B cell (primary cell): Measurements from ENCODE around the gene ITGB6. TPM values are rescaled to one million over a fixed set of nuclear protein-coding genes. Genes with fewer than 3 reads are reported as not detected.

Experiments used
- ATAC-seq: fragments of 200-7000 bp; cut with Tn5 transposase; one replicate; pipeline ENCODE4 v1.10.0; 2021; ENCODE audit warnings: low read depth, mild to moderate bottlenecking, moderate number of reproducible peaks, moderate library complexity
- CTCF ChIA-PET: fragments of 350-600 bp; sonication (Branson Sonifier 250); formaldehyde crosslinking; loops from one replicate; lab custom pipeline; 2021; ENCODE audit warnings: antibody characterized with exemption, inconsistent platforms; lab: Charles Lee
- POLR2A ChIA-PET: fragments of 350-600 bp; sonication (Branson Sonifier 250); formaldehyde crosslinking; loops from one replicate; lab custom pipeline; 2021; ENCODE audit warnings: antibody characterized with exemption; lab: Charles Lee
- DNase-seq: peaks from one replicate; pipeline ENCODE4 v3.0.0; 2013
- H2AFZ ChIP-seq: 2 replicates; pipeline ENCODE4 v1.6.1; 2012; ENCODE audit warnings: mild to moderate bottlenecking, low read depth, low read length; ENCODE audit not compliant: insufficient read depth, poor library complexity, severe bottlenecking
- H3K27ac ChIP-seq, 2 donors: 1 replicate in 1 of 2; 2 replicates in 1 of 2; pipeline ENCODE4 v1.5.1; 2012 to 2013; ENCODE audit warnings: low read length in 2 of 2, mild to moderate bottlenecking in 2 of 2, moderate library complexity in 1 of 2
- H3K27me3 ChIP-seq, 4 experiments: fragments of 200-600 bp in 1 of 4; sonication (generic) in 1 of 4; replicated peaks in 1 of 4; 1 replicate in 2 of 4; 2 replicates in 2 of 4; pipeline versions ENCODE4 v1.6.1 to v1.7.0; 2013 to 2016; ENCODE audit warnings: low read length in 3 of 4, mild to moderate bottlenecking in 2 of 4, mixed read lengths in 1 of 4, moderate library complexity in 1 of 4; ENCODE audit not compliant: insufficient read depth in 4 of 4, control insufficient read depth in 3 of 4; ENCODE audit errors: control extremely low read depth in 1 of 4
- H3K36me3 ChIP-seq, 2 experiments: replicated peaks in 1 of 2; 1 replicate in 1 of 2; 2 replicates in 1 of 2; pipeline versions ENCODE4 v1.6.1 to v1.7.1; 2013; ENCODE audit warnings: low read length in 1 of 2; ENCODE audit not compliant: insufficient read depth in 2 of 2, control insufficient read depth in 1 of 2; ENCODE audit errors: control extremely low read depth in 1 of 2, extremely low read depth in 1 of 2
- H3K4me1 ChIP-seq, 2 donors: fragments of 200-600 bp in 1 of 2; sonication (generic) in 1 of 2; 1 replicate in 1 of 2; 2 replicates in 1 of 2; pipeline versions ENCODE4 v1.5.1 to v1.6.1; 2013 to 2017; ENCODE audit warnings: low read length in 2 of 2; ENCODE audit not compliant: control insufficient read depth in 2 of 2, insufficient read depth in 2 of 2
- H3K4me2 ChIP-seq: replicated peaks from 2 replicates; pipeline ENCODE3; 2012; ENCODE audit warnings: mild to moderate bottlenecking, low read depth, low read length; ENCODE audit not compliant: poor library complexity, severe bottlenecking
- H3K4me3 ChIP-seq, 5 experiments: fragments of 200-600 bp in 1 of 5; sonication (generic) in 1 of 5; 1 replicate in 3 of 5; 2 replicates in 2 of 5; pipeline versions ENCODE4 v1.5.1 to v1.7.0; 2011 to 2016; ENCODE audit warnings: low read length in 4 of 5, mild to moderate bottlenecking in 4 of 5, low read depth in 2 of 5, control low read depth in 1 of 5, moderate library complexity in 1 of 5; ENCODE audit not compliant: insufficient read depth in 1 of 5; ENCODE audit errors: control extremely low read depth in 1 of 5, extremely low read depth in 1 of 5
- H3K79me2 ChIP-seq: fragments of 200-600 bp; sonication (generic); one replicate; pipeline ENCODE4 v1.6.0; 2016; ENCODE audit warnings: low read length; ENCODE audit not compliant: control insufficient read depth, insufficient read depth
- H3K9ac ChIP-seq: fragments of 200-600 bp; sonication (generic); 2 replicates; pipeline ENCODE4 v1.6.1; 2017; ENCODE audit warnings: mild to moderate bottlenecking, low read length, moderate library complexity
- H3K9me3 ChIP-seq, 3 donors: one replicate each; pipeline versions ENCODE4 v1.6.1 to v1.7.1; 2013; ENCODE audit warnings: low read length in 2 of 3; ENCODE audit not compliant: control insufficient read depth in 2 of 3, insufficient read depth in 1 of 3; ENCODE audit errors: control extremely low read depth in 1 of 3
- H4K20me1 ChIP-seq: 2 replicates; pipeline ENCODE4 v1.6.0; 2012; ENCODE audit warnings: mild to moderate bottlenecking, low read length; ENCODE audit not compliant: insufficient read depth, control insufficient read depth, poor library complexity, severe bottlenecking
- H3K27ac Mint-ChIP-seq: one replicate; pipeline ENCODE4 v1.8.0; 2021; ENCODE audit warnings: mixed read lengths
- H3K27me3 Mint-ChIP-seq: one replicate; pipeline ENCODE4 v1.8.0; 2021; ENCODE audit warnings: mixed read lengths
- H3K4me1 Mint-ChIP-seq: one replicate; pipeline ENCODE4 v1.8.0; 2021; ENCODE audit warnings: mixed read lengths
- H3K4me3 Mint-ChIP-seq: one replicate; pipeline ENCODE4 v1.8.0; 2021; ENCODE audit warnings: mixed read lengths
- H3K9me3 Mint-ChIP-seq: one replicate; pipeline ENCODE4 v1.8.0; 2022; ENCODE audit warnings: mixed read lengths; ENCODE audit not compliant: insufficient read depth
- EZH2 ChIP-seq: IDR thresholded peaks from 2 replicates; pipeline ENCODE4 v1.6.1; 2012; ENCODE audit warnings: borderline replicate concordance, low read depth, mild to moderate bottlenecking, moderate library complexity, low read length; ENCODE audit not compliant: insufficient read depth, poor library complexity, severe bottlenecking
- WGBS: methylation state at CpG from one replicate; pipeline ENCODE4 v1.1.5; 2013; ENCODE audit warnings: missing lambda C conversion rate; ENCODE audit not compliant: insufficient coverage; 5-methylcytosine and 5-hydroxymethylcytosine counted together
- intact Hi-C: fragments of 100-400 bp; cut with micrococcal nuclease; formaldehyde crosslinking; loops from one replicate; pipeline ENCODE4 v1.10.0; 2022
- polyA plus RNA-seq: library from polyadenylated mRNA; depleted of rRNA; stranded (reverse); fragments of >200 nt; gene quantifications from 2 replicates; pipeline ENCODE4 v1.2.3, GENCODE V29; 2012
- total RNA-seq, 2 donors: library from RNA; stranded (reverse); fragments of 120-200 nt in 1 of 2; gene quantifications; 1 replicate in 1 of 2; 2 replicates in 1 of 2; pipeline versions ENCODE4 v1.2.3 to v1.2.4, GENCODE V29; 2013 to 2022
- TF ChIP-seq, protein P1 (sequence below): fragments of 200-600 bp; IDR thresholded peaks from one replicate; pipeline ENCODE4 v1.8.0; 2022; ENCODE audit warnings: antibody characterized with exemption, mild to moderate bottlenecking

ITGB6 gene
- total and polyA plus RNA-seq, 2 donors (not counting 1 experiment from before 2014, with no cell fraction given) = not detected

DNA sequence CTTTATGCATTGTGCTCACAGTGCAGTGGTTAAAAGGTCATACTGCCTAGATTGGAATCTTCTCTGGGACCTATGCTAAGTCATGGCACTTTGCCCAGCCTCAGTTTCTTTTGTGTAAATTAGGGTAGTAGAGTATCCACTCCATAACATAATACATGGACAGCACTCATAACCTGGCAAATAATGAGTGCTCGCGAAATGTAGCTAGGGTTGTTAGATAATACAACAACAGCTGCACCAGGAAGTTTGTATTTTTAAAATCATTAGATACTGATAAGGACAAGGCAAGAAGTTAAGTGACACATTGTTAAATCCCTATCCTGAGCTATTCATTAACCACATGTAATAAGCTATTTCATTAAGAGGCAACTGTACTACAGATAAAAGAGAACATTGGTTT, 123.8 kb downstream of the ITGB6 start:
- Histone ChIP-seq H3K9ac (no peak overlapping the region), H3K27me3 (no peaks in the 10 kb centered on the region), H3K9me3 (peaks cover 0 to 1% (median 0%) of the 10 kb centered on the region in 3 donors), H3K4me3 (no peak overlapping the region), H4K20me1 (no peaks in the 10 kb centered on the region), H3K4me2 (no peak overlapping the region), H3K4me1 (no peaks in the 10 kb centered on the region), H2AFZ (no peak overlapping the region), H3K27ac (no peak overlapping the region), H3K36me3 (no peaks in the 10 kb centered on the region), H3K79me2 (no peaks in the 10 kb centered on the region)
- Mint-ChIP-seq H3K4me1 (no peaks in the 10 kb centered on the region), H3K9me3 (no peaks in the 10 kb centered on the region), H3K27me3 (no peaks in the 10 kb centered on the region), H3K27ac (no peak overlapping the region), H3K4me3 (no peak overlapping the region)
- ATAC-seq (no peak), DNase-seq (no peak)
- no peak for TF ChIP-seq EZH2
- TF ChIP-seq, protein P1, sequence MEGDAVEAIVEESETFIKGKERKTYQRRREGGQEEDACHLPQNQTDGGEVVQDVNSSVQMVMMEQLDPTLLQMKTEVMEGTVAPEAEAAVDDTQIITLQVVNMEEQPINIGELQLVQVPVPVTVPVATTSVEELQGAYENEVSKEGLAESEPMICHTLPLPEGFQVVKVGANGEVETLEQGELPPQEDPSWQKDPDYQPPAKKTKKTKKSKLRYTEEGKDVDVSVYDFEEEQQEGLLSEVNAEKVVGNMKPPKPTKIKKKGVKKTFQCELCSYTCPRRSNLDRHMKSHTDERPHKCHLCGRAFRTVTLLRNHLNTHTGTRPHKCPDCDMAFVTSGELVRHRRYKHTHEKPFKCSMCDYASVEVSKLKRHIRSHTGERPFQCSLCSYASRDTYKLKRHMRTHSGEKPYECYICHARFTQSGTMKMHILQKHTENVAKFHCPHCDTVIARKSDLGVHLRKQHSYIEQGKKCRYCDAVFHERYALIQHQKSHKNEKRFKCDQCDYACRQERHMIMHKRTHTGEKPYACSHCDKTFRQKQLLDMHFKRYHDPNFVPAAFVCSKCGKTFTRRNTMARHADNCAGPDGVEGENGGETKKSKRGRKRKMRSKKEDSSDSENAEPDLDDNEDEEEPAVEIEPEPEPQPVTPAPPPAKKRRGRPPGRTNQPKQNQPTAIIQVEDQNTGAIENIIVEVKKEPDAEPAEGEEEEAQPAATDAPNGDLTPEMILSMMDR = no peak
- ChIA-PET POLR2A (no interaction called here), CTCF (no interaction called here)
- intact Hi-C loops = no loop called here
- WGBS = no CpG with 5 or more reads among the region's 2 CpGs

DNA sequence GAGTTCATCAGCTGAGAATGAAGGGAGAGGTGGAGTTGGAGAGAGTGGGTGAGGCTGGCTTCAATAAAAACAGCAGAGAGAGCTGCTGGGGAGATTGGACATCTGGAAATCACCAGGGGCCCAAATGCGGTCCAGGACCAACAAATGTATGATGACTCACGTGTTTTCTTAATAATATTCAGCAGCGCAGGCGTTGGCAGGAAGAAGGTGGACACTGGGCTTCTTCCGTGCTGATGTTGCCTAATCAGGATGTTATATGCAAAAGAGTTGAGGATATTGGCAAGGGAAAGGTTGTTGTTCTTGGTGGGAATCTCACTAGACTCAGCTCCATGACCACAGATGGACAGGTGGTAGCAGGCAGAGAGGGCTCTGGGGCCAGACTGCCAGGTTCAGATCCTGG, 124.9 kb downstream of the ITGB6 start:
- Histone ChIP-seq H3K4me1 (no peaks in the 10 kb centered on the region), H3K79me2 (no peaks in the 10 kb centered on the region), H3K9ac (no peak overlapping the region), H3K9me3 (peaks cover 0 to 1% (median 0%) of the 10 kb centered on the region in 3 donors), H3K27ac (no peak overlapping the region), H2AFZ (no peak overlapping the region), H3K4me3 (no peak overlapping the region), H4K20me1 (no peaks in the 10 kb centered on the region), H3K27me3 (no peaks in the 10 kb centered on the region), H3K4me2 (no peak overlapping the region), H3K36me3 (no peaks in the 10 kb centered on the region)
- ATAC-seq (no peak), DNase-seq (no peak)
- H3K4me3 Mint-ChIP-seq = no peak overlapping the region
- WGBS = 91% methylated on average over 5 of the region's 5 CpGs
- peaks cover 3% of the 10 kb centered on the region for H3K27me3 Mint-ChIP-seq
- ChIA-PET POLR2A (no interaction called here), CTCF (no interaction called here)
- no peak overlapping the region for H3K27ac Mint-ChIP-seq
- intact Hi-C loops = no loop called here
- TF ChIP-seq, protein P1 = no peak
- no peak for TF ChIP-seq EZH2
- H3K4me1 Mint-ChIP-seq = no peaks in the 10 kb centered on the region
- H3K9me3 Mint-ChIP-seq = no peaks in the 10 kb centered on the region
